ENCODE data around the gene PCYT2.

- no peak for TF ChIP-seq CTCF (conservative IDR thresholded peaks at IDR 0.05 in 1 of 2, IDR thresholded peaks at IDR 0.05 in 1 of 2; ENCODE audit: extremely low read depth in 1 of 2, insufficient read depth in 1 of 2, low read depth in 1 of 2, low read length in 2 of 2)
- TF ChIP-seq EZH2 (IDR thresholded peaks at IDR 0.05; ENCODE audit: borderline replicate concordance, low read length) = no peak
Observed at GRCh38 chr17:81884520-81884919, 26.7 kb downstream of the PCYT2 start.

Data from mammary epithelial cell (primary cell).